ENCODE data around the gene PDGFC.

Gene PDGFC

GRCh38 chr4:156971676-156972378 is at the start of gene PDGFC:
TSS of gene PDGFC (minus strand) at chr4:156971799. CDS start at chr4:156970903, 896 bp downstream.
- DNase-seq = no peak

- no peak for DNase-seq
Measured at GRCh38 chr4:157020882-157021281, 49.3 kb upstream of the PDGFC start.

GRCh38 chr4:157018920-157019490 is 47.4 kb upstream of the PDGFC start:
- no peak for DNase-seq

- no peak for DNase-seq
Measured at GRCh38 chr4:157014621-157015591, 43.3 kb upstream of the PDGFC start.

GRCh38 chr4:157013656-157014055 is 42.1 kb upstream of the PDGFC start:
- DNase-seq = no peak

GRCh38 chr4:157012781-157013180 is 41.2 kb upstream of the PDGFC start:
- DNase-seq = no peak

GRCh38 chr4:157012296-157012695 is 40.7 kb upstream of the PDGFC start:
- DNase-seq = no peak

- DNase-seq = no peak
Measured at GRCh38 chr4:157010630-157011029, 39.0 kb upstream of the PDGFC start.

GRCh38 chr4:157005831-157006230 is 34.2 kb upstream of the PDGFC start:
- DNase-seq = no peak

- DNase-seq = no peak
Measured at GRCh38 chr4:157005193-157005592, 33.6 kb upstream of the PDGFC start.

- no peak for DNase-seq
Measured at GRCh38 chr4:157004279-157005161, 32.9 kb upstream of the PDGFC start.

- no peak for DNase-seq
Measured at GRCh38 chr4:156999175-156999517, 27.5 kb upstream of the PDGFC start.

- DNase-seq = no peak
Measured at GRCh38 chr4:156998500-156999174, 27.0 kb upstream of the PDGFC start.

- DNase-seq = no peak
Measured at GRCh38 chr4:156992943-156993342, 21.3 kb upstream of the PDGFC start.

- no peak for DNase-seq
Measured at GRCh38 chr4:156991161-156991560, 19.6 kb upstream of the PDGFC start.

GRCh38 chr4:156983366-156983765 is 11.8 kb upstream of the PDGFC start:
- DNase-seq = no peak

GRCh38 chr4:156981262-156981769 is 9.7 kb upstream of the PDGFC start:
- no peak for DNase-seq

- DNase-seq = no peak
Measured at GRCh38 chr4:156977435-156978160, 6.0 kb upstream of the PDGFC start.

- DNase-seq = no peak
Measured at GRCh38 chr4:156976147-156976546, 4.5 kb upstream of the PDGFC start.

GRCh38 chr4:156975686-156976085 is 4.1 kb upstream of the PDGFC start:
- DNase-seq = no peak

GRCh38 chr4:156974264-156974663 is 2.7 kb upstream of the PDGFC start:
- no peak for DNase-seq
